GM18861 (cell line): ENCODE data around the gene ABHD15.
A peak's percentile ranks its signal among the peaks of the same experiment; 100 is the strongest.

Experiments used
- ATAC-seq: cut with Tn5 transposase; IDR thresholded peaks from one replicate; pipeline ENCODE4 v1.9.1; 2021; ENCODE audit not compliant: unreplicated experiment

The ABHD15 gene

GRCh38 chr17:29583324-29584248, 16.7 kb upstream of the ABHD15 start:
- no peak for ATAC-seq

GRCh38 chr17:29582772-29583171, 15.9 kb upstream of the ABHD15 start:
- ATAC-seq, result no peak

DNA sequence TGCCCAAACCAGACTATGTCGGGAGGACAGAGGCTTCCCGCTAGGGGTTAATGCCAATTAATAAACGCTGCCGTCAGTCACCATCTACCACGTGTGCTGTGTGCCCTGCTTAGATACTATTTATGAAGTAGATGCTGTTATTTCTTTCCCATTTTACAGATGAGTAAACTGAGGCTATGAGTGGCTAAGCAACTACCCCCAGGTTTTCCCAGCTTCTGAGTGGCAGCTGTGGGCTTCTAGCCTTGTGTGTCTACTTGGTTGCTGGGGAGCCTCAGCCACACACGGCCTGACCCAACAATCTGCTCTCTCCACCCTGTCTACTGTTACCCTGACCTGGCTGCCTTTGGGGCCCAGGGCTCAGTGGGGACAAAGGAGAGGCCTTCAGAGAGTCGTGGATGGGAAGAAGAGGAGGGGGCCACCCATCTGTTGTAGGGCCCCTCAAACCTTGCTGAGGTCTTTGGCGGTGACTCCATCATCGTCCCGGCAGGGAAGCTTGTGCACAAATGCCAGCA, 15.5 kb upstream of the ABHD15 start:
- no peak for ATAC-seq

DNA sequence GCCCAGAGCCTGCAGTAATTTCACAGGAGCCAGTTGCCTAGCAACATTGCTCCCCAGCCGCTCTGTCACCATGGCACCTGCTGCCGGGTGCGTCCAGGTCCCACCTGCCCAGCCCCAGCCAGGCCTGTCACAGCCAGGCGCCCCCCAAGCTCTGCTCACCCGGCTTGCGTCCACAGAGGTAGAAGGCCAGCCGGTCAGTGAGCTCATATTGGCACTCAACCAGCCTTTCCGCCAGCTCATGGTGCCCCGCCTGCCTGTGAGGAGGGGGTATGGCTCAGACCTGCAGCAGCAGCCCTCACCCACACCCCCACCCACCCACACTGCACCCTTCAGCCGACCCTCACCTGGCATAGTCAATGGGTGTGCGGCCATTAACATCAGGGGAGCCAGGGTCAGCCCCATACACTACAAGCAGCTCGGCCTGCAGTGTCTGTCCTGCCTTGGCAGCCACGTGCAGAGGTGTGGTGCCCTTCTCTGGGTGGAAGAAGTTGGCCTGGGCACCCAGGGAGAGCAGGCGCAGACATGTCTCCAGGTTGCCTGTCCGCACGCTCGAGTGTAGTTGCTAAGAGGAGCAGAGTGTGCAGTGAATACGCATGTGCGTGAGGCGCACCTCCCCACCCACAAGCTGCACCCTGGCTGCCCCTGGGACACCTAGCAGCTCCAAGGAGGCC, 14.9 kb upstream of the ABHD15 start:
- no peak for ATAC-seq

DNA sequence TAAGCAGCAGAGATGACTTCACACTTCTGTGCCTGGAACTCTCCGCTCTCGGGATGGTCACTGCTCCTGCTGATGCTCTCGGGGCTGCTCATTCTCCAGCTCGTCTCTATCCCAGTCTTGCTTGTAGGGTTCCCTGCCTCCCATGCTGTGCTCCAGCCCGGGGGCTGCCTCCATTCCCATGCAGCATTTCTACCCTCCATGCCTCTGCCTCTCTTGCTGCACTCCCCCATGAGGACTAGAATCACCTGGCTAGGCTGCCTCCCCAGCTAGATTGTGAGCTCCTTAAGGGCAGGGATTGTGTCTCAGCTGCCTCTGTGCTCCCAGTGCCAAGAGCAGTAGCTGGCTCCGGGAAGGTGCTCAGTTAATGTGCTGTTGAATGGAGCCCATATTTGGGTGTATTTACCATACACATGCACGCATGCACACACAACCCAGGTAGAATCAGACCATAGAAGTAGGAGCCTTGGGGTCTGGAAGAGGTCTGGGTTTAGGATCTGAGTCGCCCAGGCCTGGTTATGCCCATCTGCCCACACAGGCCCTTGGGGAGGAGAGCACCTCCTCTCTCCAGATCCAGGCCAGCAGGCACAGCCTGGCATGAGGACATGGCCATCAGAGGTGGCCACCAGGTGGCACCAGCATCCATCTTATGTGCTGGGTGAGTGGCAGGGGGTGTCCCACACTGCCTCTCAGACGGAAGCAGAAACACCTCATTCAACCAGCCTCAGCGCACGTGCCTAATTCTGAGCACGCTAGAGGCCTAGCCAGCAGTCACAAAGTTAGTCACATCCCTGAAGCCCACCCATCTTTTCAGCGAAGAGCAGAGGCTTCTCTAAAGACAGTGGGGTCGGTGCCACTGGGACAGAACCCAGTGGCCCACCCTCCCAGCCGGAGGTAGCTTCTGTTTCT, 13.3 kb upstream of the ABHD15 start:
- peak; percentile 76 for ATAC-seq

DNA sequence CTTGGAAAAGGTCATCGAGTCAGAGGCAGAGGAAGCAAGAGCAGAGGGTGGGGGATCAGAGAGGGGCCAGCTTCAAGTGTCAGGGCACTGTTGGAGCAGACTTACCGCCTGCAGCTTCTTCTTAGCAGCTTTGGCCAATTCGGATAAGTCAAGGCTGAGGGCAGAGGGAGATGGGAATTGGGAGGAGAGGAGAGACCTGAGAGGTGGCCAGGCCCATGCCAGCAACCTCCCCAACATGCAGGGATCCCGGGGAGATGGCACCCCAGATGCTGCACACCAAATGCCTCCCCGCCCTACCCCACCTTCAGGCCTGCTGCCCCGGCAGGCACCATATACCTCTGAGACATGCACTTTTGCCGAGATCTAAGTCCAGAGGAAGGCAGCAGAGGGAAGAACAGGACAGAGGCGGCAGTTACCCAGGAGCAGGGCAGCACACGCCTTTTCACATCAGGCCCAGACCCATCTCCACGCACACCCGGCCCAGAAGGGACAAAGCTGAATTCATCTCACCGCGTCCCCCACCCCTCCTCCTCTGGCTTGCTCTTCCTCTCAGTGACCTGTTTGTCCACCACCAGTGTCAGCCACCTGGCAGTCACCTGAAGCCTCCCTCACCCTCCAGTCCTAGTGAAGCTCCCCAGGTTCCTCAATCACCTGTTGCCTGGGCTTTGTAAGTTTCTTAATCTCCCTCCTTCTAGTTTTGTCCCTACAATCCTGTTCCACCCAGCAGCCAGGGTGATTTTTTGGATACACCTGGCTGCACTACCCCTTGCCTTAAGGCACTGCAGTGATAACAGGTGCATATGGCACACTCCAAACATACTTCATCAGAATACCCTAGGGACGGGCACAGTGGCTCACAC, 12.0 kb upstream of the ABHD15 start:
- ATAC-seq, result no peak

DNA sequence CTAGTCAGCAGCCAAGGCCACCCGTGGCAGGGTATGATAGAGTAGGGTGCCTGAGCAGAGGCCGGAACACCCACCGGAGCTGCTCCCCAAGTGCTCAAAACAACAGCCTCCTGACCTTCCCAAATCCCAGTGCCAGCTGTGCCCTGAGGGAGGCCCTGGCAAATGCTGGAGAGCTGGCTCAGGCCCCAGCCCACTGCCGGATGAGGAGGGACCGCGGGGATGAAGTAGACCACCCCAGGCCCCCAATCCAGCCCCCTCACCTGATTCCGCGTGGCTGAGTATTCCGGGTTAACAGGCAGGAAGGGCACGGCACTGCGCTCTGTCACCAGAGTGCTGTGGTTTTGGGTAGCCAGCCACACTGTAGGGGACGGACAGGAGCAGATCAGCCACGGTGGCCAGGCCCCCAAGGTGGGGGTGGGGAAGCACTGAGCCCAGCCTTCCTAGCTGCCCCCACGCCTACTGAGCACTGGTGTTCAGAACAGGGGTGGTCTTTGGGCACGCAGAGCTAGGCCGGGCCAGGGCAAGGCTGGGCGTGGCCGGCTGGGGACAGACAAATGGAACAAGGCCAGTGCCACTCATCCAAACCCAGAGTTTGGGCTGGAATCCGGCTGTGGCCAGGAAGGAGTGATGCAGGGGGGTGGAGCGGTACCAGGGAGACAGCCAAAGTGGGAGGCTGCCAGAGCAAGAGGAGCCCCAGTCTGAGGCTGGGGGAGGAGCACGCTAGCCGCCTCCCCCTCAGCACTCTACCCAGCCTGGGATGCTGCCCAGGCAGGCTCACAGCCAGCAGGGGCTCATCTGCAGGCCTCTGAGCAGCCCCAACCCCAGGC, 10.8 kb upstream of the ABHD15 start:
- ATAC-seq, result no peak

DNA sequence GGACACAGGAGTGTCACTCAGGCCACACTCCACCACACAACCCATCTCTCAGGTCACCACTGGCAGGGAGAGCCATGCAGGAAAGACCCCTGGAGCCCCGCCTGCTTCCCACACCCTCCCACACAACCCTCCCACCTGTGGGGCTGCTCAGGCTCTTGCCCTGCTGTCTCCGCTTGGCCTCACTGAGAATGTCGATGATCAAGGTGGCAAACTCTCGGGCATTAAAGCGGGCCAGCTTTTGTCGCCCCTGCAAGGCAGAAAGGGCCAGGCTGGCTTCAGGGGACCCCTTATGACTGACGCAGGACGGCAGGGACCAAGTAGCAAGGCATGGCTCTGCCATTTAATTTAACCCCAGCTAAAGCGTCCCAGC, 10.1 kb upstream of the ABHD15 start:
- no peak for ATAC-seq

GRCh38 chr17:29576214-29577000, 9.6 kb upstream of the ABHD15 start:
- no peak for ATAC-seq

DNA sequence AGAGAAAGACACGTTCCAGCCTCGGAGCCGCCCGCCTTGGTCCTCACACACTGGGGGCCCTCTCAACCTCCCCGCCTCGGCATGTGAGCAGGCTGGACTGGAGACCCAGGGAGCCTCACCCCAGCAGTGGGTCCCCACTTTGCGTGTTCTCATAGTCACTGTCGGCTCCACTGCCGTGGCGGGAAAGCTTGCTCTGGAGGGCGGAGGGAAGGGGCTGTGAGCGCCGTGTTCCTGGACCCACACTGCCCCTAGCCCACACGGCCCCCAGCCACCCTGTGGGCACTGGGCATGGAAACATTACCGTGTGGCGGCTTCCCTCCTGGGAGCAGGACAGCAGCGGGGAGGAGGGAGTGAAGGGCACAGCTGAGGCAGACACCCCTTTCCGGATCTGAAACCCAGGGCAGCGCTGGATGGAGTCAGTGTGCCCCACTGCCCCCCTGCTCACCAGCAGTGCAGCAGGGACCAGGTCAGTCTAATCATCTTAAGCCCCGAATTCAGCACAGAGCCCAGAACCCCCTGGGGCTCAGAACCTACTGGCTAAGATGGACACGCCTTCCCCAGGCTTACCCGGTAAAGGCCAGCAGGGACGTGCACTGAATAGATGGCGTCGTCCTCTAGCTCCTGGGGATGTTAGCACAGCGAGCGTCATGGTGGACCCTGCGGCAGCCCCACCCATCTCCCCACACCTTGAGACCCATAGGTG, 8.8 kb upstream of the ABHD15 start:
- ATAC-seq, result no peak

DNA sequence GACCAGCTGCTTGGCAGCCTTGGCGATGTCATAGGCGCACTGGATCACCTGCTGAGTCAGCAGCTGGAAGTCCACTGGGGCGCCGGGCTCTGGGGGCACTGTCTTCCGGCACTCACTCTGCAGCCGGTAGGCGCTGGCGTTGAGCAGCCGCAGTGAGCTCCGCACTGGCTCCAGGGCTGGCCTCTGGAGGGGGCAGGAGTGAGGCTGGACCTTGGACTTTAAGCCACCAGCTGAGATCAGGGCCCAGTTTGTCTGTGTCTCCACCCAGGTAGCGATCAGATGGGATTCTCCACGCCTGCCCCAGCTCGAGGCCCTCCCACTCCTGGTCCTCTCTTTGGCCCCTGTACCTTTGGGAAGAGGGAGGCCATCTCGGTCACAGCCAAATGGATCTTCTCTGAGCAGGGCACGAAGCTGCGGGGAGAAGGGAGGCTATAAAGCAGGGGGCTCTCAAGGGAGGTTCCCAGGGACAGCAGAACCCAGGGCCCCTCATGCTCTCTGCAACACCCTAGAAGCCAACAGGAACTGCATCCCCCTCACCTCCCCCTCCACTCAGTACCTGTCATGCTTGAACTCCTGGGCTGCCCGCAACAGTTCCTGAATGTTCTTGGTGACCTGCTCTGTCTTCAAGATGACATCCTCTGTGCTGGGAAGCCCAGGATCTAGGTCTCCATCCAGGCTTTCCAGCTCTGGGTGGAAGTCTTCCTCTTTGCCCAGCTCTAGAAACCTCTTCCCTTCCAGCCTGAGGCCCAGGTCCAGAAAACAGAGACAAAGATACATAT, 8.1 kb upstream of the ABHD15 start:
- no peak for ATAC-seq

DNA sequence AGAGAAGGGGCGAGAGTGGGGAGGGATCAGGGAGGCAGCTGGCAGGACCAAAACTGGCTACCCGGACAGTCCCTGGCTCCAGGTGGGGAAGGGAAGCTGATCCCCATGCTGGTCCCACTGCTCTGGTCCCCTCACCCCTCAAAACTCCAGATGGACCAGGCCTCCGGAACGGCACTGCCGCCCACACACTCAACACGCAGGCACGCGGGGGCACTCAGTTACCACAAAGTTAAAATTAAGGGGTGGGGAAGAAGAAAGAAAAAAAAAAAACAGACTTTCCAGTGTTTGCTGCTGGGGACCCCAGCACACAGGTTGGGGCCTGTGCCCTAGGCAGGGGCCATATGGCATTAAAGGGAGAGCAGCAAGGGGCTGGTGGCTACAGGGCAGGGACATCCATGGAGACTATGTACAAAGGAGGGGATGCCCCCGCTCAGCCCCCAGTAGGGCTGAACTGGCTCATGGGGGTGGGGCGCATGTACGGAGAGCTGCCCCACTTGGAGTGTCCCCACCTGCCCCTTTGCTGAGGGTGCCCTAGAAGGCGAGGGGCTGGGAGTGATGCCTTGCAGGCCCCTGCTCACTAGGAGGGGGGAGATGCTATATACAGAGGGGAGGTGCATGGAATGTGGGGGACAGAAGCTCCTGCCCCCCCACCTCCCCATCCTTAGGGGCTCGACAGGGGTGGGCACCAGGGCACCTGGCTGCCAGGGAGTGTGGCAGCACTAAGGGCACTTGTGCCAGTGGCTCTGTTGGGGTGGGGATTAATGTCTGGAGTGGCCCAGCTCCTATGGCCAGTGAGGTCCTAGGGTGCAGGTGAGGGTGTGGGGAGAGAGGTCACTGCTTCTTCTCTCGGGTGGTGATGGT, 7.3 kb upstream of the ABHD15 start:
- no peak for ATAC-seq

- ATAC-seq, result no peak
These were observed 6.7 kb upstream of the ABHD15 start for GRCh38 chr17:29573558-29573869.

DNA sequence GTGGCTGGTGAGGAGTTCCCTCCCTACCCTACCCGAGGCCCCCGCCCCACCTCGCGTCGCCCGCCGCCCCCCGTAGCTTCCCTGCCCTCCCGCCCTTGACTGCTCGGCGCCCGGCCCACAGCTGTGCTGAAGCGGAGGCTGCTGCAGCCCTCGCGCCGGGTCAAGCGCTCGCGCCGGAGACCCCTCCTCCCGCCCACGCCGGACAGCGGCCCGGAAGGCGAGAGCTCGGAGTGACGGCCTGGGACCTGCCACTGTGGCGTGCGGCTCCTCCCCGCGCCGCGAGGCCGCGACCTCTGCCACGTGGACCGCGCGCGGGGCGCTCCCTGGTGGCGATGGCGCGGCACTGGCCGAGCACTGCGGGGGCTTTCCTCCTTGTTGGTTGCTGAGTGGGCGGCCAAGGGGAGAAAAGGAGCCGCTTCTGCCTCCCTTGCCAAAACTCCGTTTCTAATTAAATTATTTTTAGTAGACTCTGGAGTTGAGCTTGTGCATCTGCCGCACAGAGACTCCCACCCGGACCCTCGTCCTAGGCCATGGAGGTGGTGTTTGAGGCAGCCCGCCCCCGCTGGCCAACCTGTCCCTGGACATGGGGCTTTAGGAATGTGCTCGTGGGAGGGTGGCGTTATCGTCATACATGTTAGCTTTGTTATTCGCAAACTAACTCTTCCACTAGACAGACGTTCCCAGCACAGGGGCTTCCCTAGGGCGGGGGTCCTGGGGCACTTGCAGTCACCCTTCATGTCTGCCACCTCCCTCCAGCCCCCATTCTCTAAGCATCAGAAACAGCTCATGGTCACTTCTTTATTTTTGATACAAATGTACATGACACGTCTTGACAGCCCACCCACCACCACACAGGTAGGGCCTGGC, 6.1 kb upstream of the ABHD15 start:
- ATAC-seq, result no peak

GRCh38 chr17:29571883-29572681, 5.2 kb upstream of the ABHD15 start:
- no peak for ATAC-seq
